Measurements from ENCODE around the gene SPATS2.

- TF ChIP-seq POLR2AphosphoS5 (IDR thresholded peaks at IDR 0.05; ENCODE audit: low read depth, low read length): no peak
- no peak for TF ChIP-seq TAF1 (IDR thresholded peaks at IDR 0.05; ENCODE audit: borderline replicate concordance, insufficient read depth, low read length)
Observed at GRCh38 chr12:49483619-49484018, 116.4 kb downstream of the SPATS2 start.

All from PFSK-1 (cell line).